CD4-positive, alpha-beta T cell treated with Interleukin-15 for 1 hour (primary cell): ENCODE results near the gene SLC29A1.

Experiments used
- DNase-seq: peaks from one replicate; pipeline ENCODE4 v3.0.0-alpha.2; 2020

The SLC29A1 gene

DNA sequence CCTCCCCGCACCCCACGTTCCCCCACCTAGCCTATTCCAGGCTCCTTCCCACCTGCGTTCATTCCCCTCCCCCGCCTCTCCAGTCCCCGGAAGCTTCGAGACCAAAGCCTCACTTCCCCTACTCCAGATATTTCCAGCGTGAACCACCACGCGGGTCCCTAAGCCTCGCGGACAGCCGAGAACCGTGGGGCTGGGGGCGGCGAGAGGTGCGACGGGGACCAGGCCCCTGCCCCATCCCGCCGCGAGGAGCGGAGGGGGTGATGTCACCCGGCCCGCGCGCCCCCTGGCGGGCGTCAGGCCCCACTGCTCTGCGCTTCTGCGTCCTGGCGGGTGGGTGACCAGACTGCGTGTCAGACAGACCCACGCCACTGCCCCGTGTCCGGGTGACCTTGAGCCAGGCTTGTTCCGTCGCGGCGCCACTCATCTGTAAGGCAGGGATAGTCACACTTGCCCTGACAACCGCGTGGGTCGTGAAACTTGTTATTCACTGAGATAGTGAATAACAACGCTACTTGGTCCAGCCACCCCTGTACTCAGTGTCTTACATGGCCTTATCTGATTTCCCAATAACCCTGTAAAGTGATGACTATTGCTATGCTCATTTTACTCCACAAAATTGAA is 14.5 kb downstream of the SLC29A1 start:
- peak; percentile 81 for DNase-seq

DNA sequence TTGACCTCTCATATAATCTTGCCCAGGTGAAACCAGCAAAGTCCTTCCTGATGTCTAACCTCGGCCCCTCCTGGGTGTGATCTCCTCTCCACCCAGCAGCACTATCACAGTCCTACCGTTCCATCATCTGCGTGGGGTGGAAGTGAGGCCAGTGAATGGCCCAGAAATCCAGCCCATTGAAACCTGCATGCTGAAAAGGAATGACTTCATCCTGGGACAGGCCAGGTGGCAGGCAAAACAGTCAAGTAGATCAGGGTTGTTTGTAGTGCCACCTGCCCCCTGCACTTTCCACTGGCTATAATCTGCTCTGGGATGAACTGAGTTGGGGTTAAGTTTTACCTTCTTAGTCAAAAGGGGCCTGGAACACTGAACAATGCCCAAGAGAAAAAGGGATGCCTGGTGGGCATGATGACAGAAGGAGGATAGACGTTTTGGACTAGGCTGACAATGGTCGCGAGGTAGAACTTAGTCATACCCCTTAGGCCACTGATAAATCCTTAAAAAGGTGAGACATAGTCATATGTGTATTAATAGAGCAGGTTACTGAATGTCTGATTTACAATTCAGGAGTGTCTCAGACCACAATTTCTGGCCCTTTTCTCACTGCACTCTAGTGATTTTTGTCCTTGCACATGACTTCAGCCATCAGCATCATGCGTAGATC is 15.4 kb downstream of the SLC29A1 start:
- DNase-seq = no peak

DNA sequence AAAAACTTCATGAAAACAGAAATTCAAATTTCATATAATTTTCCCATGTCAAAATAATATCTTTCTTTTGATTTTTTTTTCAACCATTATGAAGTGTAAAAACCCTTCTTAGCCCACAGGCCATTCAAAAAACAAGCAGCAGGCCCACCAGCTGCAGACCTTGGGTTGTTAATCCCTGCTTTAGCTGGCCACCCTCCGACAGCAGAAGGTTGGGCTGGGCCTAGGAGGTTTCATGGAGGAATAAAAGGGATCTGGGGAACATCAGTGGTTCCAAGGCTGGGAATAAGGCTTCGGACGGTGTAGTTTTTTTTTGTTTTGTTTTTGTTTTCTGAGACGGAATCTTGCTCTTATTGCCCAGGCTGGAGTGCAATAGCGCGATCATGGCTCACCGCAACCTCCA is 19.9 kb downstream of the SLC29A1 start:
- no peak for DNase-seq

DNA sequence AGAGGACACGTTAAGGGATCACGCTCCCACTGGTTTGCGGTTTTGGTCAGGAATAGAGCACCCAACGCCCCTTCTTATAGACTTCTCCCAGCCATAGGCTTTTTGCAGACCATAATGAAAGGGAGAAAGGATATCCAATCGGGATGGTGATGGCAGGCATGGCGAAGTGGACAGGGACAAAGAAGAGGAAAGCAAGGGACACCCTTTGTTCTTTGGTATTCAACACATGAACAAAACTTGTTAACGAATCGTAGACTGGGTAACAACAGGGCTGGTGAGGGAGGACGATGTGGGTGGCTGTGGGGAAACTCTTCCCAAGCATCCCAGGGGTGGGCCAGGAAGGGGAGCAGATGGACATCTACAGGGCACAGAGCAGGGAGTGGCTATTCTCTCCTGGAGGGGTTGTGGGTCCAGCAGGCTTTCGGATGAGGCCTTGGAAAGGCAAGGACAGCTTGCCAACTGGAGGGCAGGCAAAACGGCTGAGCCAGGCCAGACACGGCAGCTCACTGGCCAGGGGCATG is 22.1 kb downstream of the SLC29A1 start:
- no peak for DNase-seq

DNA sequence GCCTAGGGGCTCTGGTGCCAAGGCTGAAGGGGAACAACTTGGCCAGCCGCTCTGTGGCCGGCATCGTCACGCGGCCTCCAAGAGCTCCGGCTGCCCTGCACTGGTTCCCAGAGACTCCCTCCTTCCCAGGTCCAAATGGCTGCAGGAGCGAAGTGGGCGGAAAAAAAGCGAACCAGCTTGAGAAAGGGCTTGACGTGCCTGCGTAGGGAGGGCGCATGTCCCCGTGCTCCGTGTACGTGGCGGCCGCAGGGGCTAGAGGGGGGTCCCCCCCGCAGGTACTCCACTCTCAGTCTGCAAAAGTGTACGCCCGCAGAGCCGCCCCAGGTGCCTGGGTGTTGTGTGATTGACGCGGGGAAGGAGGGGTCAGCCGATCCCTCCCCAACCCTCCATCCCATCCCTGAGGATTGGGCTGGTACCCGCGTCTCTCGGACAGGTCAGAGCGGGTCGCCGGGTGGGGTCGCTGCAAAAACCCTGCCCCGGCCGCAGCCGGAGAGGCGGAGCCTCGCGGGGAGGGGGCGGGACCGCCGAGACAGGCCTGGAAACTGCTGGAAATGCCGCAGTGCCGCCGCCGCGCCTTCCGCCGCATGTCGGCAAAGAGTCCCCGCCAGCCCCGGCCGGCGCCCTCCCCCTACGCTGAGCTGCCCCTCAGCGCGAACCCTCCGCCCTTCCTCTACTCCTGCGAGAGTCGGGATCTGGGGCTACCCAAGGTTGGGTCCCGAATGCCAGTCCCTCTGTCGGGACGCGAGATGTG is 22.7 kb downstream of the SLC29A1 start:
- peak; percentile 86 for DNase-seq

DNA sequence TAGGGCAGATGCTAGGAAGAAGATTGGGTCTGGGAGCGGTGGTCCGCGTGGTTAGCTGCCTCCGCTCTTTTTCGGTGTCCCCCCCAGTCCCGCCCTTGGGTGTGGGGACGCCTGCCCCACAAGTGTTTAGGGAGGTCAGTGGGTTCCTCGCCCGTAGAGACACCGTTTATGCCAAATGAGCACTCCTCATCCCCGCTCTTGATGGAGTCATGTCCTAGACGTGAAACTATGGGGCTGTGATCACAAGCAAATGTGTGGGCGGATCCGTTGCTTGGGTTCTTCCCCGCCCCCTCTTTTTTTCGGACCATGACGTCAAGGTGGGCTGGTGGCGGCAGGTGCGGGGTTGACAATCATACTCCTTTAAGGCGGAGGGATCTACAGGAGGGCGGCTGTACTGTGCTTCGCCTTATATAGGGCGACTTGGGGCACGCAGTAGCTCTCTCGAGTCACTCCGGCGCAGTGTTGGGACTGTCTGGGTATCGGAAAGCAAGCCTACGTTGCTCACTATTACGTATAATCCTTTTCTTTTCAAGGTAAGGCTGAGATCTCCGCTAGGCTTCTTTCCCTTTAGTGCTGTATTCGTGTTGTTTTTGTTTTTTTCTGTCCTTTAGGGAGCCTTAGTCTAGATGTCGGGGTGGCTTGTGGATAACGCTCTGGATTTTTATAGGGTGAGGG is 23.4 kb downstream of the SLC29A1 start, which contains the start of gene HSP90AB1:
Gene HSP90AB1, plus strand, starts transcription at position 439 of the 675 bp plus-strand sequence. CDS start 1,529 bp downstream, outside the sequence.
- DNase-seq = peak; percentile 99

DNA sequence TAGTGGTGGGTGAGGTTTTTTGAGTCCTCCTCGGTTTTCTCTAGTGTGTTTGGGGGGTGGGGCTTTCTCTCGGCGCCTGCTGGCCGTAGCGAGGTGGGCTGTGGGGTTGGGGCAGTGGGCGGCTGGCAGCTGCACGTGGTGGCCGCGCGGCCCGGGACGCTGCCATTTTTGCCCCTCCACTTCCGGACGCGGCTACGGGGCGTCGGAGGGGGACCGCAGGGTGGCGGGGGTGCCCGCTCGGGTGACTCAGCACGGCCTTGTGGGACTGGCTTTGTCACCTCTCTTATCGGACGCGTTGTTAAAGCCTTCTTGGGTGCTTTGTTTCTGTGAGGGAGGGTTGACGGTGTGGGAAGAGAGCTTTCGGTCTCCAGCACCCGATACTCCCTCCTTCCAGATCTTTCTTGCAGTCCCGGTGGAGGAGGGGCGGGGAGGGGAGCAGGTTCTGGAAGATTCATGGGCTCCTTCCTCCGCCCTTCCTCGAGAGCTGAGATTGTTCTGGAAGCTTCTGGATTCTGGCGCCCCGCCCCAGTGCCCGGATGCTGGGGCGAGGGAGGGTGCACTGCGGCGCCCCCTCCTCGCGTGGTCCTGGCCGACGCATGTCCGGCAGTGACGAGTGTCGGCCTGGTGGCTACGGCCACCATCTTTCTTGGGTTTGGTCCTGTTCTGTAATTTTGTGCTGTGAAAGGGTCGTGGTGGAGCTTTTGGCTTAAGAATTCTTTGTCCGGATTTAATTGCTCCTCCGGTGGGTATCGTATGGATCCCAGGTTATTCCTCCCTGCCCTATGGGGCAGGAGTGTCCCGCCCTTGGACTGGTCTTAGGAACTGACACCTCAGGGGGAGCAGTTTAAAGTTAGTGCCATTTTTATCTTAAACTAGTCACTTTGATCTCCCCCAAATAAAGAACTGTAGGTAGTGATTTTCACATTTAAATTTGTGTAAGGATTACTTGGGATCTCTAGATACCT is 24.2 kb downstream of the SLC29A1 start:
- DNase-seq = peak; percentile 86

DNA sequence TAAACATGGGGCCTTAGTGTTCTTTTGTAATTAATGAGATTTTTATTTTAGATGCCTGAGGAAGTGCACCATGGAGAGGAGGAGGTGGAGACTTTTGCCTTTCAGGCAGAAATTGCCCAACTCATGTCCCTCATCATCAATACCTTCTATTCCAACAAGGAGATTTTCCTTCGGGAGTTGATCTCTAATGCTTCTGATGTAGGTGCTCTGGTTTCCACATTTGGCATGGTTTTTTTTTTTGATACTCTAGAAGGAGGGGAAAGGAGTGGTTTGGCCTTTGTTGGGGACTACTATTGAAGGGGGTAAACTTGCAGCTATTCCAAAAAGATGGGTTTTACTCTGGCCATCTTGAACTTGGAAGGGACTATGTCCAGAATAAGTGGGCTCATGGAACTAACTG is 25.2 kb downstream of the SLC29A1 start:
- DNase-seq = no peak

DNA sequence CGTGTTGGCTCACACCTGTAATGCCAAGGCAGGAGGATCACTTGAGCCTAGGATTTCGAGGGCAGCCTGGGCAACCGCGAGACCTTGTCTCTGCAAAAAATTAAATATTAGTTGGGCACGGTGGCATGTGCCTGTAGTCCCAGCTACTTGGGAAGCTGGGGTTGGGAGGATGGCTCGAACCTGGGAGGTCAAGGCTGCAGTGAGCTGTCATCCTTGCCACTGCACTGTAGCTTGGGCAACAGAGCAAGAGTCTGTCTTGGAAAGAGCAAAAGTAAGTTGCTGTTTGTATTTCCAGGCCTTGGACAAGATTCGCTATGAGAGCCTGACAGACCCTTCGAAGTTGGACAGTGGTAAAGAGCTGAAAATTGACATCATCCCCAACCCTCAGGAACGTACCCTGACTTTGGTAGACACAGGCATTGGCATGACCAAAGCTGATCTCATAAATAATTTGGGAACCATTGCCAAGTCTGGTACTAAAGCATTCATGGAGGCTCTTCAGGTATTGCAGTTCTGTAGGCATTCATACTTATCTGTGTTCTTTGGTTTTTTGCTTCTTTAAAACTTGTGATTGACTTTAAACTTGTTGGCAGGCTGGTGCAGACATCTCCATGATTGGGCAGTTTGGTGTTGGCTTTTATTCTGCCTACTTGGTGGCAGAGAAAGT is 25.8 kb downstream of the SLC29A1 start:
- DNase-seq = no peak

DNA sequence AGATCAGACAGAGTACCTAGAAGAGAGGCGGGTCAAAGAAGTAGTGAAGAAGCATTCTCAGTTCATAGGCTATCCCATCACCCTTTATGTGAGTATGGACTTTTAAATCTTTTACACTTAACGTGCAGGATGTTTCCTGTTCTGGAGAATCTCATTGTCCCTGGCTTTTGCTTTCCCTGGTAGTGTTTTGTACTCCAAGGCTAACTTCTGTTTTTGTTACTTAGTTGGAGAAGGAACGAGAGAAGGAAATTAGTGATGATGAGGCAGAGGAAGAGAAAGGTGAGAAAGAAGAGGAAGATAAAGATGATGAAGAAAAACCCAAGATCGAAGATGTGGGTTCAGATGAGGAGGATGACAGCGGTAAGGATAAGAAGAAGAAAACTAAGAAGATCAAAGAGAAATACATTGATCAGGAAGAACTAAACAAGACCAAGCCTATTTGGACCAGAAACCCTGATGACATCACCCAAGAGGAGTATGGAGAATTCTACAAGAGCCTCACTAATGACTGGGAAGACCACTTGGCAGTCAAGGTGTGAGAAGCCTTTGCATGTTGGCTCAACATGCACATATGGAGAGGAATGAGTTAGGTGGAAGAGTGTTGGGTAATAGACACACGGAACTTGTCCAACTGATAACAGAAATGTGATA is 26.8 kb downstream of the SLC29A1 start:
- no peak for DNase-seq

DNA sequence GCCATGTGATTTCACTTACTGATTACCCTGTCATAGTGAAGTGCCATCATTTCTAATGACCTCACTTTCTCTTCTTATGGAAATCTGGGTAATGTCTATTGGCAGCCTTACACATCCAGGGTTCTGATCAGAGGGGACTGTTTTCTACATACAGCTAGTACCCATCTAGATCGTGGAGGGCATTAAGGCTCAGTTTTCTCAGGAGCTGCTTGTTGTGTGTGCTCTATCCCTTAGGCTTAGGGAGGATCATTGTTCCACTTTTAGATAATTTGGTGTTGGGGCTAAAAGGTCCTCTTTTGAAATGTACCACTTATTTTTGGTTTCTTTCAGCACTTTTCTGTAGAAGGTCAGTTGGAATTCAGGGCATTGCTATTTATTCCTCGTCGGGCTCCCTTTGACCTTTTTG is 27.3 kb downstream of the SLC29A1 start:
- no peak for DNase-seq

DNA sequence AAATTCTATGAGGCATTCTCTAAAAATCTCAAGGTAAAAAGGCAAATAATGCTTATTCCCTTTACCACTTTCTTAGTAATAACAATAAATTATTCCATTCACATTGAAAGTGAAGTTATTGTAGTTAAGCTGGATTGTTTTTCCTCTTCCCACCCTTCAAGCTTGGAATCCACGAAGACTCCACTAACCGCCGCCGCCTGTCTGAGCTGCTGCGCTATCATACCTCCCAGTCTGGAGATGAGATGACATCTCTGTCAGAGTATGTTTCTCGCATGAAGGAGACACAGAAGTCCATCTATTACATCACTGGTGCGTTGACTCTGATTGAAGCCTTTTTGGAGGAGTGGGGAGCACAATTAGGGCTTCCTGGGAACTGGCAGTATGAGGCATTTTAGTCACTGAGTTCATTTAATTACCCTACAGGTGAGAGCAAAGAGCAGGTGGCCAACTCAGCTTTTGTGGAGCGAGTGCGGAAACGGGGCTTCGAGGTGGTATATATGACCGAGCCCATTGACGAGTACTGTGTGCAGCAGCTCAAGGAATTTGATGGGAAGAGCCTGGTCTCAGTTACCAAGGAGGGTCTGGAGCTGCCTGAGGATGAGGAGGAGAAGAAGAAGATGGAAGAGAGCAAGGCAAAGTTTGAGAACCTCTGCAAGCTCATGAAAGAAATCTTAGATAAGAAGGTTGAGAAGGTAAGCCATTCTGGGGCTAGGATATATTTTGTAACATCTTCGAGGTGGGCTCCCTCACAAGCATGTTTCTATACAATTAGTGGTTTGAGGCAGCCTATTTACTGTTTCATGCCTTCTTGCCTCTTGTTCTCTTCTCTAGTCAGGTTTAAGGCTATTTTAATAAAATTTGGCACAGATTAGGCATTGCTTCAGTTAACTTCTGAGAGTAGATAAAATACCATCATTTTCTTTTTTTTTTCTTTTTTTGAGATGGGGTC is 28.5 kb downstream of the SLC29A1 start:
- no peak for DNase-seq

DNA sequence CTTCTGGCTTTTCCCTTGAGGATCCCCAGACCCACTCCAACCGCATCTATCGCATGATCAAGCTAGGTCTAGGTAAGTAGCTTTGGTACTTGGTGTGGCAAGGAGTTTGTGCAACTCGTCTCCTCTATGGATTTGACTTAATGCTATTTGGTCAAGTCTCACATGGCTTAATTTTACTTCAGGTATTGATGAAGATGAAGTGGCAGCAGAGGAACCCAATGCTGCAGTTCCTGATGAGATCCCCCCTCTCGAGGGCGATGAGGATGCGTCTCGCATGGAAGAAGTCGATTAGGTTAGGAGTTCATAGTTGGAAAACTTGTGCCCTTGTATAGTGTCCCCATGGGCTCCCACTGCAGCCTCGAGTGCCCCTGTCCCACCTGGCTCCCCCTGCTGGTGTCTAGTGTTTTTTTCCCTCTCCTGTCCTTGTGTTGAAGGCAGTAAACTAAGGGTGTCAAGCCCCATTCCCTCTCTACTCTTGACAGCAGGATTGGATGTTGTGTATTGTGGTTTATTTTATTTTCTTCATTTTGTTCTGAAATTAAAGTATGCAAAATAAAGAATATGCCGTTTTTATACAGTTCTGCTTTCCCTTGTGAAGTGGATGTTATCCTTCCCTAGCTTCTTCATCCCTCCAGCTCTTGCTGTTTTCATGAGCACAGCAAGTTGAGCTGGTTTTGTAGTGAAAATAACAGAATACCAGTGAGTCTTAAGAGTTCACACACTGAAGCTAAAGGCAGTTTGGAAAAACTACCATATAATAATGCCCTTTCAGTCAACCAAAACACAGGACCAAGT is 30.1 kb downstream of the SLC29A1 start:
- DNase-seq = peak; percentile 55

DNA sequence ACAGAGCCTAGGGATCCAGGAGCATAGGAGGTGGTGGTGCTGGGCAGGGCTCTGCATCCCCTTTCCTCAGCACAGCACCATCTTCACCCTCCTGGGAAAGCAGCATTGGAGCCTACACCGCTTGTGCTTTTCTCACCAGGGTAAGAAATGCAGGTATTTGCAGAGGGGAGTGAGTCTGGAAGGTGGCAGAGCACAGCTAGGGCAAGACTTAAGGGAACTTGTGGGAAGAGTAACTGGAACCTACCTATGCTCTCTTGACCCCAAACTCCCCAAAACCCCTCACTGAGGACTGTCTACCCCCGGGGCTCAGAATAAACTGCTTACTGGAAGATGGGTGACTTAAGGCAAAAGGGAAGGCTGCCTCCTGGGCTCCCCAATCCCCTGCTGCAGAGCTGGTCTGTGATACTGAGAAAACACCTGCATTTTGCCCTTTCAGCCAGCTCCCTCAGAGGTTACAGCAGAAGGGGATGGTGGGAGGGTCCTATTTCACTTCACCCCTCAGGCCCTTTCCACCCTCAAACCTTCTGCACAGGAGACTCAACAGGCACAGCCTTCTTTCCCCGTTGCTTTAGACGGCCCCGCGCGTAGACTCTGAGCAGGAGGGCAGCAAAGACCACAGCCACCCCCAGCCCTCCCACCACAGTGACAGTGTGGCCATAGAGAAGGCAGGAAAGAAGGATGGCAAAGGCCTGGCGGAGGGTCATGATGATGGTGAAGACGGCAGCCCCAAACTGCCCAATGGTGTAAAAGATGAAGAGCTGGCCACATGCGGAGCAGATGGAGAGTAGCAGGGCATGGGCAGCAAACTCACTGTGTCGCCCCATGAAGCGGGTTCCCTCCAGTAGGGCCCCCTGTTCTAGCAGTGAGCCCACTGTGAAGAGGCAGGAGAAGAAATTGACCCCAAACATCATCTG is 31.1 kb downstream of the SLC29A1 start:
- no peak for DNase-seq

DNA sequence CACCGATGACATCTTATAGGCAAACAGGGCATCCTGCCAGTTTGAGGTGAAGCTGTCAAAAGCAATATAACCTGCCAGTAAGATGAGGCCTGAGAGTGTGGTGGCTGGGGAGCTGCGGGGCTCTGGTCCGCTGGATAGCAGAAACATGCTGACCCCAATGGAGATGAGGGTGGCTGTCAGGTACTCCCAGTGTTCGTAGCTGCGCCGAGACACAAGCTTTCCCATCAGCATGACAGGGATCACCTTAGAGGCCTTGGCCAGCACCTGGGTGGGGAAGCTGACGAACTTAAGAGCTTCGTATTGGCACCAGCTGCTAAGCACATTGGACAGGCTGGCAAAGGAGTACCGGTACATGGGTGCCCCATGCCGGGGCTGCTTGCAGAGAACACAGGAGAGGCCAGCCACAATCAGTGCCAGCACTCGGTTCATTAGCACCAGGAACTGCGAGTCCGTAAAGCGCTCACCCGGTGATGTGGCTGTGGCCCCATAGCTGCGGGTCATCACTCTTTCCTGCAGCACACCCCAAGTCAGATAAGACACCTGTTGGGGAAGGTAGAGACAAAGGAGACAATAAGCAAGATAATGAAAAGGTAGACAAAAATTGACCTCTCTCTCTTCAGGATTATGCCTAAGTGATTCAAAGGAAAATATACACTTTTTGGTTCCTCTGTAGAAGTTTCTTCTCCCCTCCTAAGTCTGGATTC is 31.9 kb downstream of the SLC29A1 start:
- no peak for DNase-seq

DNA sequence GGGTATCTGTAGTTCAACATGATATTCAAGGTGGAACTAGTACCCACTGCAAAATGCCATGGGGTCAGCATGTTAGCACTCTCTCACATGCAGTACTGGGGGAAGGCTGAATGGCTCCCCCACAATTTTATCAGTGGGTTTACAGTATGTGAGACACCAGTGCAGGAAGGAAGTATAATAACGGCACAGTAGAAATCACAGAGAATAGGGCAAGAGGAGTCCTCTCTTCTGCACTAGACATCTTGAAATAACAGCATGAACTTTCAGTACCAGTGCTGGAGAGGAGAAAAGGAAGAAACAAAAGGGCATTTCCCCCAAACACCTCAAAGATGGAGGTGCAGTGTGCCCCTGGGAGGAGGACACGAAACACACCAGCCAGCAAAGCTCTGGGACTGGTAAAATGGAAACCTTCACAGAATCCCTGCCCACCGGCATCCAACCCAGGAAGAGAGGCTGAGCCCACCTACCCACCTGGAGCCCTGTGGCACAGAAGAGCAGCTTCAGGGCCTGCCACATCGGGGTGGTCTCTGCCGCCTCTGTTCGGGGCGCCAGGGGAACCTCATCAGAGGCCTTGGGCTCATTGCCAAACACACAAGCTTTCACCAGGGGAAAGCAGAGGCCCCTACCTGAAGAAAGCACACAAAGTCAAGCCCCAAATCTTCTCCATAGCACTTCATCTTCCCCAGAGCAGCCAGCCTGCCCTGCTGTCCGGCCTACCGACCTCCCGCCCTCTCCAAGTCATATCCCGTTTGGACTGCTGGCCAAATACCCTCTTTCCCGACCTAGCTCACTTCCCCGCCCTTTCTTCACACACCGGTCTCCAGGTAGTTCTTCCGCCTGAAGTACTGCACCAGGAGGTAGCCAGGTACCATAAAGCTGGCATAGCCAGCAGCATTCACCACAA is 32.7 kb downstream of the SLC29A1 start:
- no peak for DNase-seq
